Stimulated activated CD4-positive, alpha-beta T cell treated with anti-CD3 and anti-CD28 coated beads, TNF-alpha, amount 100 ng/mL, for 4 hours (primary cell): ENCODE data around the gene RCVRN.

Experiments
- DNase-seq, 3 experiments: peaks; one replicate each; pipeline ENCODE4 v3.0.0-alpha.2; 2020; ENCODE audit warnings: low read depth in 3 of 3

RCVRN gene

GRCh38 chr17:9905078-9905415 lies at the start of gene RCVRN:
Gene RCVRN (minus strand): TSS chr17:9905271. CDS start chr17:9905180, 91 bp downstream.
- DNase-seq: no peak

- DNase-seq: no peak
Measured at GRCh38 chr17:9953492-9953891, 48.4 kb upstream of the RCVRN start.

- no peak for DNase-seq
Measured at GRCh38 chr17:9951803-9952202, 46.7 kb upstream of the RCVRN start.

GRCh38 chr17:9948928-9949327 lies 43.9 kb upstream of the RCVRN start:
- DNase-seq: no peak

GRCh38 chr17:9944704-9945103 lies 39.6 kb upstream of the RCVRN start:
- DNase-seq: no peak

- DNase-seq: no peak
Measured at GRCh38 chr17:9943343-9943742, 38.3 kb upstream of the RCVRN start.

GRCh38 chr17:9942885-9943284 lies 37.8 kb upstream of the RCVRN start:
- no peak for DNase-seq

GRCh38 chr17:9941305-9941704 lies 36.2 kb upstream of the RCVRN start:
- no peak for DNase-seq

GRCh38 chr17:9940841-9941240 lies 35.8 kb upstream of the RCVRN start:
- no peak for DNase-seq

- no peak for DNase-seq
Measured at GRCh38 chr17:9938764-9939163, 33.7 kb upstream of the RCVRN start.

- no peak for DNase-seq
Measured at GRCh38 chr17:9937901-9938300, 32.8 kb upstream of the RCVRN start.

- DNase-seq: no peak
Measured at GRCh38 chr17:9937241-9937761, 32.2 kb upstream of the RCVRN start.

- DNase-seq: no peak
Measured at GRCh38 chr17:9936095-9936494, 31.0 kb upstream of the RCVRN start.

GRCh38 chr17:9935408-9935807 lies 30.3 kb upstream of the RCVRN start:
- no peak for DNase-seq

- no peak for DNase-seq
Measured at GRCh38 chr17:9934331-9934730, 29.3 kb upstream of the RCVRN start.

GRCh38 chr17:9932491-9932890 lies 27.4 kb upstream of the RCVRN start:
- no peak for DNase-seq

- DNase-seq: no peak
Measured at GRCh38 chr17:9931144-9931741, 26.2 kb upstream of the RCVRN start.

GRCh38 chr17:9929871-9930270 lies 24.8 kb upstream of the RCVRN start:
- DNase-seq: no peak

- no peak for DNase-seq
Measured at GRCh38 chr17:9928601-9929333, 23.7 kb upstream of the RCVRN start.

- no peak for DNase-seq
Measured at GRCh38 chr17:9926150-9926804, 21.2 kb upstream of the RCVRN start.

- DNase-seq: no peak
Measured at GRCh38 chr17:9925457-9925856, 20.4 kb upstream of the RCVRN start.

GRCh38 chr17:9924735-9925191 lies 19.7 kb upstream of the RCVRN start:
- no peak for DNase-seq
